Fibroblast of villous mesenchyme (primary cell): ENCODE data around the gene TAGLN2. TPM values are rescaled to one million over a fixed set of nuclear protein-coding genes. Genes with fewer than 3 reads are reported as not detected.

Source experiments
- DNase-seq: peaks from one replicate; pipeline ENCODE4 v3.0.0-alpha.2; 2010; ENCODE audit warnings: low read depth
- H3K4me3 ChIP-seq: 2 replicates; pipeline ENCODE4 v1.5.1; 2011; ENCODE audit warnings: low read depth, mild to moderate bottlenecking, low read length
- CTCF ChIP-seq: IDR thresholded peaks from 2 replicates; pipeline ENCODE4 v1.5.1; 2012; ENCODE audit warnings: low read depth, mild to moderate bottlenecking, low read length; ENCODE audit not compliant: insufficient read depth
- total RNA-seq: library from RNA; depleted of rRNA; stranded (reverse); fragments of >200 nt; gene quantifications from 2 replicates; pipeline ENCODE4 v1.2.3, GENCODE V29; 2012

TAGLN2 gene
- total RNA-seq, 1 donor = 167 TPM

GRCh38 chr1:159935719-159936272 lies 10.5 kb upstream of the TAGLN2 start:
- no peak for TF ChIP-seq CTCF
- H3K4me3 ChIP-seq = no peak overlapping the region
- no peak for DNase-seq

GRCh38 chr1:159935305-159935704 lies 10.0 kb upstream of the TAGLN2 start:
- no peak for TF ChIP-seq CTCF
- no peak overlapping the region for H3K4me3 ChIP-seq

GRCh38 chr1:159934136-159935039 lies 9.1 kb upstream of the TAGLN2 start:
- no peak for DNase-seq
- no peak overlapping the region for H3K4me3 ChIP-seq
- no peak for TF ChIP-seq CTCF

More at GRCh38 chr1:159935305-159935704, 10.0 kb upstream of the TAGLN2 start:
- DNase-seq = no peak

- no peak for TF ChIP-seq CTCF
- H3K4me3 ChIP-seq = no peak overlapping the region
- DNase-seq = no peak
Observed at GRCh38 chr1:159933347-159933746, 8.0 kb upstream of the TAGLN2 start.

GRCh38 chr1:159932296-159933285 lies 7.3 kb upstream of the TAGLN2 start:
- no peak for TF ChIP-seq CTCF
- no peak overlapping the region for H3K4me3 ChIP-seq
- no peak for DNase-seq

- no peak for DNase-seq
- no peak overlapping the region for H3K4me3 ChIP-seq
- TF ChIP-seq CTCF = no peak
Observed at GRCh38 chr1:159931795-159932173, 6.5 kb upstream of the TAGLN2 start.
